COR-L47 (cell line): Measurements from ENCODE around the gene HBQ1.
"Not testable (repeated sequence)": the region's sequence is repeated elsewhere in the genome, so short reads cannot be mapped to it uniquely, and the experiment has no call there.

ENCODE experiments used
- DNase-seq: peaks from one replicate; lab custom pipeline; 2025; lab: John Stamatoyannopoulos, UW

The HBQ1 gene

GRCh38 chr16:209359-209758 is 29.1 kb downstream of the HBQ1 start:
- DNase-seq: not testable (repeated sequence)

GRCh38 chr16:211631-212180 is 31.4 kb downstream of the HBQ1 start:
- not testable (repeated sequence) for DNase-seq

- no peak for DNase-seq
Measured at GRCh38 chr16:212999-213398, 32.7 kb downstream of the HBQ1 start.

GRCh38 chr16:220021-220420 is 39.8 kb downstream of the HBQ1 start:
- DNase-seq: no peak

GRCh38 chr16:228151-228851 is 48.0 kb downstream of the HBQ1 start:
- no peak for DNase-seq

GRCh38 chr16:228852-229730 is 48.8 kb downstream of the HBQ1 start, which contains the start of gene LUC7L:
LUC7L (minus strand) TSS chr16:229449; CDS start chr16:229339, 110 bp downstream.
- peak; percentile 86 for DNase-seq

- no peak for DNase-seq
Measured at GRCh38 chr16:229731-230281, 49.5 kb downstream of the HBQ1 start.

- DNase-seq: not testable (repeated sequence)
Measured at GRCh38 chr16:230351-230750, 50.1 kb downstream of the HBQ1 start.
